Ishikawa (cell line): ENCODE data around the gene LRRC37B.
A peak's percentile ranks its signal among the peaks of the same experiment; 100 is the strongest.

ENCODE experiments used
- CEBPB ChIP-seq: IDR thresholded peaks from 2 replicates; pipeline ENCODE4 v1.6.1; 2012
- CREB1 ChIP-seq: IDR thresholded peaks from 2 replicates; pipeline ENCODE4 v1.6.1; 2012; ENCODE audit warnings: low read depth
- EGR1 ChIP-seq: IDR thresholded peaks from 2 replicates; pipeline ENCODE4 v1.6.1; 2012
- EP300 ChIP-seq: IDR thresholded peaks from 2 replicates; pipeline ENCODE4 v1.6.1; 2012; ENCODE audit warnings: borderline replicate concordance
- FOXM1 ChIP-seq: IDR thresholded peaks from 2 replicates; pipeline ENCODE4 v1.6.1; 2012; ENCODE audit warnings: low read depth, borderline replicate concordance
- MAX ChIP-seq: IDR thresholded peaks from 2 replicates; pipeline ENCODE4 v1.6.1; 2012
- NFIC ChIP-seq: IDR thresholded peaks from 2 replicates; pipeline ENCODE4 v1.6.1; 2012
- RAD21 ChIP-seq: IDR thresholded peaks from 2 replicates; pipeline ENCODE4 v1.6.1; 2012; ENCODE audit warnings: low read depth
- REST ChIP-seq: IDR thresholded peaks from 2 replicates; pipeline ENCODE4 v1.6.1; 2012; ENCODE audit warnings: low read depth, mild to moderate bottlenecking
- TAF1 ChIP-seq: IDR thresholded peaks from 2 replicates; pipeline ENCODE4 v1.6.1; 2012; ENCODE audit warnings: low read depth, mild to moderate bottlenecking
- TCF12 ChIP-seq: IDR thresholded peaks from 2 replicates; pipeline ENCODE4 v1.6.1; 2012; ENCODE audit warnings: low read depth
- TEAD4 ChIP-seq: IDR thresholded peaks from 2 replicates; pipeline ENCODE4 v1.6.1; 2012
- USF1 ChIP-seq: IDR thresholded peaks from 2 replicates; pipeline ENCODE4 v1.6.1; 2012
- YY1 ChIP-seq: IDR thresholded peaks from 2 replicates; pipeline ENCODE4 v1.6.1; 2012; ENCODE audit warnings: low read depth
- ZBTB7A ChIP-seq: IDR thresholded peaks from 2 replicates; pipeline ENCODE4 v1.6.1; 2012; ENCODE audit warnings: low read depth

Gene LRRC37B

GRCh38 chr17:32020943-32021614, 13.9 kb downstream of the LRRC37B start:
- TF ChIP-seq NFIC: no peak
- no peak for TF ChIP-seq TEAD4
- no peak for TF ChIP-seq EP300
- TF ChIP-seq FOXM1: no peak
- TF ChIP-seq REST: no peak
- TF ChIP-seq TCF12: no peak
- TF ChIP-seq TAF1: no peak
- TF ChIP-seq CREB1: no peak

GRCh38 chr17:32021615-32021955, 14.4 kb downstream of the LRRC37B start:
- TF ChIP-seq EP300: no peak
- TF ChIP-seq FOXM1: no peak
- no peak for TF ChIP-seq REST
- TF ChIP-seq YY1: no peak
- no peak for TF ChIP-seq RAD21
- no peak for TF ChIP-seq CEBPB
- TF ChIP-seq TAF1: no peak
- TF ChIP-seq NFIC: no peak
- TF ChIP-seq EGR1: no peak
- TF ChIP-seq TEAD4: no peak
- TF ChIP-seq TCF12: no peak
- TF ChIP-seq USF1: no peak
- TF ChIP-seq ZBTB7A: no peak
- TF ChIP-seq CREB1: no peak
- TF ChIP-seq MAX: no peak

GRCh38 chr17:32033223-32033622, 26.0 kb downstream of the LRRC37B start:
- TF ChIP-seq TCF12 (no peak), RAD21 (no peak), FOXM1 (no peak), TEAD4 (no peak), YY1 (no peak), MAX (no peak), ZBTB7A (no peak), NFIC (no peak), CEBPB (no peak)

DNA sequence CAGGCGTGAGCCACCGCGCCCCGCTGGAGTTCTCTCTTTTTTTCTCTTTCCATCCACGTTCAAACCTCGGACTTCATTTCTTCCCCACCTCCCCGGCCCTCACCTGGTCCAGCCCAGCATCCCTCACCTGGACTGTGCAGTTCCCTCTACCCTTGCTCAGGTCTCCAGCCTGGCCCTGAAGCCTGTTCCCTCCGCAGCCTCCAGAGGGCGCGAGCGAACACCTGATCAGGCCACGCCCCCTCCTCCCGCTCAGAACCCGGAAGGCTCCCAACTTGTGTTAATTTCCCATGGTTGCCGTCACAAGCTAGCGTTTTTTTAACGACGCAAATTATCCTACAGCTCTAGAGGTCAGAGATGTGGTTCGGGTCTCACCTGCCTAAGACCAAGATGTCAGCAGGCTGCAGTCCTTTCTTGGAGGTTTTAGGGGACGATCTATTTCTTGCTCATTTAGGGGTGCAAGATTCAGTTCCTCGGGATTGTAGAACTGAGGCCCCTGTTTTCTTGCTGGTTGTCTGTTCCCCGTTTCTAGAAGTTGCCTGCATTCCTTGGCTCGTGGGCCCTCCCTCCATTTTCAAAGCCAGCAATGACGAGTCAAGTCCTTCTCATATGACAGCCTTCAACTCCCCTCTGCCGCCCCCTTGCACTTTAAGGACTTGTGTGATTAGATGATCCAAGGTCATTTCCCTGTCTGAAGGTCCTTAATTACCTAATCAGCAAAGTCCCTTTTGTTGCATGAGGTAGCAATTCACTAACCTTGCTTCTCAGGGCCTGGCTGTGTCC, 59.9 kb downstream of the LRRC37B start:
- TF ChIP-seq RAD21: 0 out of 2 replicates have a peak, but pooled peaks have one; percentile 2

GRCh38 chr17:32083550-32083979, 76.4 kb downstream of the LRRC37B start:
- 0 out of 2 replicates have a peak, but pooled peaks have one; percentile 34 for TF ChIP-seq ZBTB7A

- peak; percentile 69 for TF ChIP-seq YY1
These were observed 77.1 kb downstream of the LRRC37B start for GRCh38 chr17:32084003-32084941.

DNA sequence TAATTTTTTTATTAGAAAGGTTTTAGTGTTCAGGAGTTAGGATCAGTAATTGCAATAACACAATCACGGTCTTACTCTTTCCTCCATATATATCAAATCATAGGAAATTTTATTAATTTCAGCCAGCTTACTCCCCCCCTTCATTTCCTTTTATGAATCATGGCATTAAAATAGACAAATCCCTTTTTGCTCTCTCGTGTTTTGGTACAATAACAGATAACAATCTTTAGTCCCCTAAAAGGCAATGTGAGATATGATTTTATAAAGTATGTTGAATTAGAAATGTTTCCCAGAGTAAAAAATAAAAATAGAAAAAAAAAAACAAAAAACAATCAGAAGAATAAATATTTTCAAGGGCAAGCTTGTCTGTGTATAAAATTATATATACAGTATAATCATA, 92.5 kb downstream of the LRRC37B start:
- no peak for TF ChIP-seq YY1
- TF ChIP-seq USF1: no peak
- TF ChIP-seq TCF12: no peak
- no peak for TF ChIP-seq CREB1
- TF ChIP-seq RAD21: no peak
- no peak for TF ChIP-seq EP300
- TF ChIP-seq CEBPB: no peak
- TF ChIP-seq MAX: no peak
- no peak for TF ChIP-seq EGR1
- no peak for TF ChIP-seq TAF1
- no peak for TF ChIP-seq ZBTB7A
- TF ChIP-seq TEAD4: no peak
- TF ChIP-seq FOXM1: no peak
- TF ChIP-seq REST: no peak
- TF ChIP-seq NFIC: no peak
